ENCODE results near the gene KRTAP4-8.
A peak's percentile ranks its signal among the peaks of the same experiment; 100 is the strongest.
"Not testable (repeated sequence)": the region's sequence is repeated elsewhere in the genome, so short reads cannot be mapped to it uniquely, and the experiment has no call there.

KRTAP4-8 gene

DNA sequence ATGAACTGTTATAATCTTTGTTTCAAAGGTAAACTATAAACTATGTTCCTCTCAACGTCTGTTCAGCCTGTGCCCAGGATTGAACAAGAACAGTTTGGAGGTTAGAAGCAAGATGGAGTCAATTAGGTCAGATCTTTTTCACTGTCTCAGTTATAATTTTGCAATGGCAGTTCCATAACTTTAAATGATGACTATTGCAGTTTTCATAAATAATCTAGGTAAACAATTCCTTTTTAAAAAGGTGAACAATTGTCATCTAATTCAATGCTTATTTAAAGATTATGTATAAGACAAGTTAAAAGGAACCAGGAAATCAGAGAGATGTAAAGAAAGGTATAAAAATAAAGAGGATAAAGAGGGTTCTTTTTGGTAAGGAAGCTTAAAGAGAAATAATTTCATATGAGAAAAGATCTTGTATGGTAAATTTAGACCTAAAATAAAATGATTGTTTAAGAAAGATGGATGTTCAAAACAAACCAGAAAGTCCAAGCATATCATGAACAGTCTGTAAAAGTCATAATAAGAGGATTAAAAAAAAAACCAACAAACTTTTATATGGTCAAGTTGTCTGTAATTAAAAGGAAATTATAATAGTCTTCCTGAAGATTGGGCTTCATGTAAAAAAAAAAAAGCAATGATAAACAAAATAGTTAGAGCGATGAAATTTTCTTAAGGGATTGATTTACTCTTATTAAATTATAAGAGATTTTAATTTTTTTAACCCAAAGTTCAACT lies 13.4 kb upstream of the KRTAP4-8 start:
- in situ Hi-C loops (cut with MboI; ENCODE audit: low pct_unique_long_range_greater_than_20kb, low sequenced_read_pairs) = no loop called here

DNA sequence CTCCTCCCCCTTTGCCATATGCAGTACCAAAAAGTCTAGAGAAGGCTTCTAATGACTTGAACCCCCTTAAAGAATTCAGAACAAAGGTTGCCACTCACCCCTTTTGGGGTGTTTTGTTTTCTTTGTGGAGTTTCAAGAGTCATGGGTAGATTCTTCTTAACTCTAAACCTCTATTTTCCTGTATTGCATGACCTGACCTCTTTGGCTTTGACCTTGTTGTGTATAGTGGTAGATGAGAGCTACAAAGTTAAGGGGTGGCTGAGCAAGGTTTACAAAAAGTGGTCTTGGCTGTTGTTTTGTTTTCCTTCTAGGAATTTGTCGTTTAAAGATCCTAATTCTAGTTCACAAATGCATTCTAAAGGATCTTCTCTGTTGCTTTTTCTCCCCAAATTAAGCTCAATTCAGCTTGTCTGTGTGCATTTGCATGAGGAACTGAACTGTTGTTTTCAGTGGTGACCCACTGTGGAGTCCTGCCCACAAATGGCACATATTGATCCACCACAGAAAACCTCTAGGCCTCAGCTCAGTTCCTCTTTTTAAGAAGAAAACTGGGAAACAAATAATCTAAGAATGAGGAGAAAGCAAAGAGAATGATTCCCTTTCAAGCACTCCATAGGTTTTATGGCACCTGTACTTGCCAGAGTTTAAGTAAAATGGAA lies 10.9 kb upstream of the KRTAP4-8 start:
- in situ Hi-C loops (cut with MboI; ENCODE audit: low pct_unique_long_range_greater_than_20kb, low sequenced_read_pairs) = not testable (repeated sequence)
- peak; percentile 62 for DNase-seq

More for the DNA sequence above, 13.4 kb upstream of the KRTAP4-8 start:
- no peak for DNase-seq

DNA sequence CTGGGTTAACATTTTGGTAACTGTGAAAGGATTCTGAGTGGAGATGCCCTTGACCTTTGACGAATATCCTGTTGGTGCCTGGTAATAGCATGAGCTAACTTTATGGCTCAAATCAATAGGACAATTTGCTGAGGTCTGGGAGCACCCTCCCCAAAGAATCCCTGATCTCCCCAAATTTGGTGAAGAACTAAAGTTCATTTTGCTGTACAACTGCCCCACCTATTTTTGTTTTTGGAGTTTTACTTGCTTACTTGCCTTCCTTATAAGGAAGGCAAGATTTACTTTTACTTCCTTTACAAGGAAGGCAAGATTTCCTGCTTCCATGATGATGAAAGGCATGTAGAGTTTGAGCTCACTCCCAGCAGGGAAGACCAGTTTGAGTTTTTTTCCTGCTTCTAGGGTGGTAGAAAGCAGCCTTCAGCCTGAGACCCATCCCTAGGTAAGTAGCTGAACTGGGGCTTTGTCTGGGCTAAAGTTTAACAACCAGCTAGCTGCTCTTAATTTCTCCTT lies 10.1 kb upstream of the KRTAP4-8 start:
- in situ Hi-C loops (cut with MboI; ENCODE audit: low pct_unique_long_range_greater_than_20kb, low sequenced_read_pairs) = no loop called here
- no peak for DNase-seq

DNA sequence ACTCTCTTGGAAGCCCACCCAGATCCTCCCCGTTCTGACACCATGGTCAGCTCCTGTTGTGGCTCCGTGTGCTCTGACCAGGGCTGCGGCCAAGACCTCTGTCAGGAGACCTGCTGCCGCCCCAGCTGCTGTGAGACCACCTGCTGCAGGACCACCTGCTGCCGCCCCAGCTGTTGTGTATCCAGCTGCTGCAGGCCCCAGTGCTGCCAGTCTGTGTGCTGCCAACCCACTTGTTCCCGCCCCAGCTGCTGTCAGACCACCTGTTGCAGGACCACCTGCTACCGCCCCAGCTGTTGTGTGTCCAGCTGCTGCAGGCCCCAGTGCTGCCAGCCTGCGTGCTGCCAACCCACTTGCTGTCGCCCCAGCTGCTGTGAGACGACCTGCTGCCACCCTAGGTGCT lies 7.4 kb upstream of the KRTAP4-8 start, which contains the start of gene KRTAP4-9:
TSS of gene KRTAP4-9 (plus strand) at position 43 of the 400 bp plus-strand sequence. CDS start at position 43, 0 bp downstream.
- DNase-seq; in situ Hi-C loops (cut with MboI; ENCODE audit: low pct_unique_long_range_greater_than_20kb, low sequenced_read_pairs): not testable (repeated sequence)

DNA sequence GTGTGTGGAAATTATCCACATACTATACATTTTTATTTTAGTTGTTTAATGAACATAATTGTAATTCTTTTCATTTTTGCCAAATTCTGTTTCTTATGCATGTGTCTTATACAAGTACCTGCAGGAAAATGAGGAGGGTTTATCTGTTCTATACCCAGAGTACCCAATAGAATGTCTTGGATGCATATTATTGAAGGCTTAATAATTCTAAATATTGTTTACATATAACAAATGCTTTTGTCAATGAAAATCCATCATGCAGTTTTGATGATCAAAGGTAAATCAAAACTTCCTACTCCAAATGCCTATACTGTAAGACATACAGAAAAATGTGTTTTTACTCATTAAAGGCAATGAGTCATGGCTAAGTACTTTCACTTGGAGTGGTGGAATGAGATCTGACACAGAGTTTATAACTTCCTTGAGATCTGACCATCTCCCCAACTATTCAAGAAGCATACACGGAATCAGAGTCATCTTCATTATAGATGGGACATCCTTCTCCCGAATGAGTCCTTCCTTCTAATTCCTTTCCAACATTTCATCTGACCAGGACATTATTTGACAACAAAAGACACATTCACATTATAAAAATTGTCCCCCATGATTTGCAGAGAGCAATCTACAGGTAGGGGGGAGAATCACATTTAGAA lies 6.6 kb upstream of the KRTAP4-8 start:
- in situ Hi-C loops (cut with MboI; ENCODE audit: low pct_unique_long_range_greater_than_20kb, low sequenced_read_pairs); DNase-seq: not testable (repeated sequence)

DNA sequence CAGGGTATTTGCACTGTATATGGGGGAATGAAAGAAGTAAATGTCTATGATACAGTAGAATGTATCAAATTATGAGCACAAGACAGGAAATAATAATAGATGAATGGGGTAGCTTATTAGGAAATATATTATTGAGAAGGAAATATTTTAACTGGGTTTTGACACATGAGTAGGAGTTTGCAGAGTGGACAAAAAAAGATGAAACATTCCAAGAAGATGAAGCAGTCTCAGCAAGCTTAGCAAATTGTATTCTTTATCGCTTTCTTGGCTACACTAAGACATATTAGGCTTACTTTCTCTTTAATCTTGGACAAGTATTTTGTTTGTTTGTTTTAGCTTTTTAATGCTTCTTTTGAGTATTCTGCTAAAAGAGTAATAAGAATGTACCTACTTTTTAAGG lies 6.0 kb upstream of the KRTAP4-8 start:
- no peak for DNase-seq
- in situ Hi-C loops (cut with MboI; ENCODE audit: low pct_unique_long_range_greater_than_20kb, low sequenced_read_pairs) = no loop called here

DNA sequence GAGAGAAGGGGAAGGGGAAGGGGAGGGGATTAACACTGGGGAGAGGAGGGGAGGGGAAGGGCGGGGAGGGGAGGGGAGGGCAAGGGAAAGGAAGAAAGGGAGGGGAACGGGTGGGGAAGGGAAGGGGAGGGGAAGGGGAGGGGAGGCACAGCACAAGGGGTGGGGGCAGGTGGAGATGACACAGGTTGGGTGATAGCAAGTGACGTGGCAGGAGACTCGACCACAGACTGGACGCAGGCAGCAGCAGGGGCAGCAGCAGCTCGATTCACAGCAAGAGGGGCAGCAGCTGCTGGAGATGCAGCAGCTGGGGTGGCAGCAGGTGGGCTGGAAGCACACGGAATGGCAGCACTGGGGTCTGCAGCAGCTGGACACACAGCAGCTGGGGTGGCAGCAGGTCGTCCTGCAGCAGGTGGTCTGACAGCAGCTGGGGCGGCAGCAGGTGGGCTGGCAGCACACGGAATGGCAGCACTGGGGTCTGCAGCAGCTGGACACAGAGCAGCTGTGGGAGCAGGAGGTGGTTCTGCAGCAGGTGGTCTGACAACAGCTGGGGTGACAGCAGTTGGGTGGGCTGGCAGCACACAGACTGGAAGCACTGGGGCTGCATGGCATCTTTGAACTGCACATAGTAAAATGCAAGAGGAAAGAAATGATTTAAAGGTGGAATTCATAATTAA lies 3.8 kb upstream of the KRTAP4-8 start, which contains the start of gene KRTAP4-16:
TSS of gene KRTAP4-16 (minus strand) at position 624 of the 674 bp plus-strand sequence. CDS start at position 624, 0 bp downstream.
- in situ Hi-C loops (cut with MboI; ENCODE audit: low pct_unique_long_range_greater_than_20kb, low sequenced_read_pairs) = no loop called here

DNA sequence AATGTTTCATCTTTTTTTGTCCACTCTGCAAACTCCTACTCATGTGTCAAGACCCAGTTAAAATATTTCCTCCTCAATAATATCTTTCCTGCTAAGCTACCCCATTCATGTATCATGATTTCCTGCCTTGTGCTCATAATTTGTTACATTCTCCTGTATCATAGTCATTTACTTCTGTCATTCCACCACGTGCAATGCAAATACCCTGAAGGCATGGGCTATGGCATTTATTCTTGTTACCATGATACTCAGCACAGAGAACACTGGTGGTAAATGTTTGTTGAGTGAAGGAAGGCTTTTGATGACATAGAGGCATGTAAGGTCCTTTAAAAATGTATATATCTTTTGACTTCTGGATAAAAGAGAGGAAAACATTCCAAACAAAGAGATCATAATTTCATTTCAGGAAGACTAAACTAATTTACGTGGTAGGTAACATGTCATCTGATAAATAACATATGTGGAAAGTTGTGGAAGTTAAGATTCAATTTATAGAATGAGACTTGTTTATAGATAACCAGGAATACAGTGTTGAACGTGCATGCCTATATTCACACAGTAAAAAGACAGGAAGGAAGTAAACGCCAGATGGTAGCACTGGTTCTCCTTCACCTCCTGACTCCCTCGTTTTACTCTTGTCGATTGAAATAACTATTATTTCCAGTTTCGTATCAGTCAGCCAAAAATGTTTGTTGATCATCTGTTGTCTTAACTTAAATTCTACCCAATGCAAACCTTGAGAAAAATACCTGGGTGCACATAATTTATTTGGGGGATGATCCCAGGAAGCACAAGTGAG lies 1.9 kb upstream of the KRTAP4-8 start:
- in situ Hi-C loops (cut with MboI; ENCODE audit: low pct_unique_long_range_greater_than_20kb, low sequenced_read_pairs) = not testable (repeated sequence)
- DNase-seq = peak; percentile 71

More for the DNA sequence above, 3.8 kb upstream of the KRTAP4-8 start, which contains the start of gene KRTAP4-16:
- no peak for DNase-seq

DNA sequence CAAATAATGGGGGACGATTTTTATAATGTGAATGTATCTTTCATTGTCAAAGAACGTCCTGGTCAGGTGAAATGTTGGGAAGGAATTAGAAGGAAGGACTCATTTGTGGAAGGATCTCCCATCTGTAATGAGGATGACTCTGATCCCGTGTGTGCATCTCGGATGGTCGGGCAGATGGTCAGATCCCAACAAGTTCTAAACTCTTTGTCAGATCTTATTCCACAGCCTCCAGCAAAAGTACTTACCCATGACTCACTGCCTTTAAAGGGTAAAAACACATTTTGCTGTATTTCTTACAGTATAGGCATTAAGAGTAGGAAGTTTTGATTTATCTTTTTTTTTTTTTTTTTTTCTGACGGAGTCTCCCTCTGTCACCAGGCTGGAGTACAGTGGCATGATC lies 539 bp upstream of the KRTAP4-8 start:
- in situ Hi-C loops (cut with MboI; ENCODE audit: low pct_unique_long_range_greater_than_20kb, low sequenced_read_pairs) = no loop called here
- DNase-seq = no peak

DNA sequence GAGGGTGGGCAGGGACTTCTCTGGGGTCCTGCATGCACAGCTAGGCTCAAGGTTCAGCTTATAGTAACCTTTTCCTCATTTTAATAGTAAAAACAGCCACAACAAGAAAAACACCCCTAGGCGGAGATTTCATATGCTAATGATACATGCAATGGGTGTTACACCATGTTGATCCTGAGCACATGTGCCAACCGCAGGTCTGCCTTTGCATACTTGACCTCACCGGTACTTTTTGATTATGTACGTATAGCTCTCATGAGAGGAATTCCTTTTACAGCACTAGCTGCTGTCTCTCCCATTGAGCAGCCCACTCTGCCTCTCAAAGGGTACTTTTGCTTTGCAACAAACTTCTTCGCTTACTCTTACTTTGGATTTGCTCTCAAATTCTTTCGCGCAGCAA lies 1.9 kb downstream of the KRTAP4-8 start:
- in situ Hi-C loops (cut with MboI; ENCODE audit: low pct_unique_long_range_greater_than_20kb, low sequenced_read_pairs) = no loop called here
- DNase-seq = no peak

DNA sequence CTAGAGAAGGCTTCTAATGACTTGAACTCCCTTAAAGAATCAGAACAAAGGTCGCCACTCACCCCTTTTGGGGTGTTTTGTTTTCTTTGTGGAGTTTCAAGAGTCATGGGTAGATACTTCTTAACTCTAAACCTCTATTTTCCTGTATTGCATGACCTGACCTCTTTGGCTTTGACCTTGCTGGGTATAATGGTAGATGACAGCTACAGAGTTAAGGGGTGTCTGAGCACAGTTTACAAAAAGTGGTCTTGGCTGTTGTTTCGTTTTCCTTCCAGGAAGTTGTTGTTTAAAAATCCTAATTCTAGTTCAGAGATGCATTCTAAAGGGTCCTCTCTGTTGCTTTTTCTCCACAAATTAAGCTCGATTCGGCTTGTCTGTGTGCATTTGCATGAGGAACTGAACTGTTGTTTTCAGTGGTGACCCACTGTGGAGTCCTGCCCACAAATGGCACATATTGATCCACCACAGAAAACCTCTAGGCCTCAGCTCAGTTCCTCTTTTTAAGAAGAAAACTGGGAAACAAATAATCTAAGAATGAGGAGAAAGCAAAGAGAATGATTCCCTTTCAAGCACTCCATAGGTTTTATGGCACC lies 9.1 kb downstream of the KRTAP4-8 start:
- DNase-seq = peak; percentile 63

DNA sequence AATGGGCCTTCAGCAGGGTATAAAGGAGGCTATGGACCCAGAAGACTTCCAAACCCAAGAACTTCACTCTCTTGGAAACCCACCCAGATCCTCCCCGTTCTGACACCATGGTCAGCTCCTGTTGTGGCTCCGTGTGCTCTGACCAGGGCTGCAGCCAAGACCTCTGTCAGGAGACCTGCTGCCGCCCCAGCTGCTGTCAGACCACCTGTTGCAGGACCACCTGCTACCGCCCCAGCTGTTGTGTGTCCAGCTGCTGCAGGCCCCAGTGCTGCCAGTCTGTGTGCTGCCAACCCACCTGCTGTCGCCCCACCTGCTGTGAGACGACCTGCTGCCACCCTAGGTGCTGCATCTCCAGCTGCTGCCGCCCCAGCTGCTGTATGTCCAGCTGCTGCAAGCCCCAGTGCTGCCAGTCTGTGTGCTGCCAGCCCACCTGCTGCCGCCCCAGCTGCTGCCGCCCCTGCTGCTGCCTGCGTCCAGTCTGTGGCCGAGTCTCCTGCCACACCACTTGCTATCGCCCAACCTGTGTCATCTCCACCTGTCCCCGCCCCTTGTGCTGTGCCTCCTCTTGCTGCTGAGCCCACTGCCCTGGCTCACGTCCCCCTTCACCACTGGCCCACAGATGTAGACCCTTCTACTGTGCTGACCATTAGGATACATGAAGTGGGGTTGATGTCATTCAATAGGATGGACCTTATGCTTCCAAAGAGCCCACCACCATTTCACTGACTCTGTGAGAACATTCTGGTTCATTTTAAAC lies 13.7 kb downstream of the KRTAP4-8 start, which contains the start of gene KRTAP4-7:
TSS of gene KRTAP4-7 (plus strand) at position 51 of the 757 bp plus-strand sequence. CDS start at position 108, 57 bp downstream.
- in situ Hi-C loops (cut with MboI; ENCODE audit: low pct_unique_long_range_greater_than_20kb, low sequenced_read_pairs); DNase-seq: not testable (repeated sequence)

More for the DNA sequence above, 9.1 kb downstream of the KRTAP4-8 start:
- in situ Hi-C loops (cut with MboI; ENCODE audit: low pct_unique_long_range_greater_than_20kb, low sequenced_read_pairs) = not testable (repeated sequence)

DNA sequence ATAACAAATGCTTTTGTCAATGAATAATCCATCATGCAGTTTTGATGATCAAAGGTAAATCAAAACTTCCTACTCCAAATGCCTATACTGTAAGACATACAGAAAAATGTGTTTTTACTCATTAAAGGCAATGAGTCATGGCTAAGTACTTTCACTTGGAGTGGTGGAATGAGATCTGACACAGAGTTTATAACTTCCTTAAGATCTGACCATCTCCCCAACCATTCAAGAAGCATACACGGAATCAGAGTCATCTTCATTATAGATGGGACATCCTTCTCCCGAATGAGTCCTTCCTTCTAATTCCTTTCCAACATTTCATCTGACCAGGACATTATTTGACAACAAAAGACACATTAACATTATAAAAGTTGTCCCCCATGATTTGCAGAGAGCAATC lies 14.5 kb downstream of the KRTAP4-8 start:
- in situ Hi-C loops (cut with MboI; ENCODE audit: low pct_unique_long_range_greater_than_20kb, low sequenced_read_pairs); DNase-seq: not testable (repeated sequence)

DNA sequence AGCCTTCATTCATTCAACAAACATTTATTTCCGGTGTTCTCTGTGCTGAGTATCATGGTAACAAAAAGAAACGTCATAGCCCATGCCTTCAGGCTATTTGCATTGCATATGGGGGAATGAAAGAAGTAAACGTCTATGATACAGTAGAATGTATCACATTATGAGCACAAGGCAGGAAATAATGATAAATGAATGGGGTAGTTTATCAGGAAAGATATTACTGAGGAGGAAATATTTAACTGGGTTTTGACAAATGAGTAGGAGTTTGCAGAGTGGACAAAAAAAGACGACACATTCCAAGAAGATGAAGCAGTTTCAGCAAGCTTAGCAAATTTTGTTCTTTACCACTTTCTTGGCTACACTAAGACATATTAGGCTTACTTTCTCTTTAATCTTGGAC lies 15.3 kb downstream of the KRTAP4-8 start:
- DNase-seq = no peak
- in situ Hi-C loops (cut with MboI; ENCODE audit: low pct_unique_long_range_greater_than_20kb, low sequenced_read_pairs) = no loop called here

DNA sequence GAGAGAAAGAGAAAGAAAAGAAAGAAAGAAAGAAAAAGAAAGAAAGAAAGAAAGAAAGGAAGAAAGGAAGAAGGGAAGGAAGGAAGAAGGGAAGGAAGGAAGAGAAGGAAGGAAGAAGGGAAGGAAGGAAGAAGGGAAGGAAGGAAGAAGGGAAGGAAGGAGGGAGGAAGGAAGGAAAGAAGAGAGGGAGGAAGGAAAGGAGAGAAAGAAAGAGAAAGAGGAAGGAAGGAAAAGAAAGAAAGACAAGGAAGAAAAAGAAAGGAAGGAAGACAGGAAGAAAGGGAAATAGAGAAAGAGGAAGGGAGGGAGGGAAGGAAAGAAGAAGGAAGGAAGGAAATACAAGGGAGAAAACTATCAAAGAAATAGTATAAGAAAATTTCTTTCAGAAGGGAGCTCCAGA lies 21.2 kb downstream of the KRTAP4-8 start:
- no peak for DNase-seq
- in situ Hi-C loops (cut with MboI; ENCODE audit: low pct_unique_long_range_greater_than_20kb, low sequenced_read_pairs) = no loop called here

DNA sequence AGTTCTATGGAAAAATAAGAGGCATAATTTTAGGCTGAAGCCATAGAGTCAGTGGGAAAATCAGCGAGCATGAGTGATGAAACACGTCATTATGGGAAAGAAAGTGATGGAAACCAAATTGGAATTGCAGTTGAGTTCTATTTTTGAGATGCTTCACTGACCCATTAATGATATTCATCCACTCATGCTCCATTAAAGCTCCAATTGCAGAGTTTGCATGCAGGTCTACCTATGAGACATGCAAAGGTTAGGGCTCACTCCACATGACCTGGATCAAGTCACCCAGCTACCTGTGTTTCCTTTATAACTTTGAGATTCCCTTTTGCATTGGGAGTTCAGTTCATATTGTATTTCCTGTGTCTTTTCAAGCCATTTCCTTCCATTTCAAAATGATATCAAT lies 24.3 kb downstream of the KRTAP4-8 start:
- in situ Hi-C loops (cut with MboI; ENCODE audit: low pct_unique_long_range_greater_than_20kb, low sequenced_read_pairs) = no loop called here
- DNase-seq = no peak

Data from KBM-7 (cell line).